C4-2B (cell line): ENCODE data around the gene TAS2R14.

Source experiments
- H3K27ac ChIP-seq: fragments of 450-650 bp; 2 replicates; pipeline ENCODE4 v1.5.1; 2017
- CTCF ChIP-seq: fragments of 450-650 bp; conservative IDR thresholded peaks from 2 replicates; pipeline ENCODE4 v1.5.1; 2017; ENCODE audit warnings: mild to moderate bottlenecking
- ZFX ChIP-seq: fragments of 450-650 bp; IDR thresholded peaks from 2 replicates; pipeline ENCODE4 v1.6.1; 2017

TAS2R14 gene

GRCh38 chr12:10941916-10942607, 3.0 kb upstream of the TAS2R14 start:
- H3K27ac ChIP-seq, result no peak overlapping the region
- TF ChIP-seq CTCF (no peak), ZFX (no peak)

GRCh38 chr12:10941369-10941768, 2.3 kb upstream of the TAS2R14 start:
- no peak overlapping the region for H3K27ac ChIP-seq
- no peak for TF ChIP-seq CTCF
- TF ChIP-seq ZFX, result no peak

GRCh38 chr12:10940389-10940788, 1.3 kb upstream of the TAS2R14 start:
- H3K27ac ChIP-seq, result no peak overlapping the region
- TF ChIP-seq ZFX, result no peak
- TF ChIP-seq CTCF, result no peak

GRCh38 chr12:10936506-10936905, 2.6 kb downstream of the TAS2R14 start:
- H3K27ac ChIP-seq, result no peak overlapping the region
- TF ChIP-seq CTCF (no peak), ZFX (no peak)

GRCh38 chr12:10928746-10929286, 10.2 kb downstream of the TAS2R14 start, which contains the start of gene PRH2:
Gene PRH2 (plus strand): TSS chr12:10929236. CDS start chr12:10929274, 38 bp downstream.
- H3K27ac ChIP-seq, result no peak within 1 kb of the TSS
- TF ChIP-seq ZFX, result no peak
- TF ChIP-seq CTCF, result no peak

GRCh38 chr12:10926269-10926668, 12.8 kb downstream of the TAS2R14 start:
- TF ChIP-seq CTCF (no peak), ZFX (no peak)
- H3K27ac ChIP-seq, result no peak overlapping the region

- TF ChIP-seq CTCF, result no peak
- no peak for TF ChIP-seq ZFX
- H3K27ac ChIP-seq, result no peak overlapping the region
Measured at GRCh38 chr12:10919809-10920208, 19.3 kb downstream of the TAS2R14 start.
